Activated T-helper 9 cell treated with anti-CD3 and anti-CD28 coated beads, Interleukin-2, amount 50 U/mL, for 16 hours (primary cell): ENCODE measurements around the gene CAPN13.

Source experiments
- DNase-seq: peaks from one replicate; pipeline ENCODE4 v3.0.0-alpha.2; 2020; ENCODE audit warnings: low read depth

Gene CAPN13

GRCh38 chr2:30786923-30787685 lies 20.1 kb downstream of the CAPN13 start:
- DNase-seq = no peak

GRCh38 chr2:30784682-30785081 lies 22.6 kb downstream of the CAPN13 start:
- no peak for DNase-seq

- no peak for DNase-seq
These were observed 25.2 kb downstream of the CAPN13 start for GRCh38 chr2:30781961-30782533.

GRCh38 chr2:30781451-30781850 lies 25.8 kb downstream of the CAPN13 start:
- no peak for DNase-seq

GRCh38 chr2:30780776-30781330 lies 26.4 kb downstream of the CAPN13 start:
- no peak for DNase-seq

- no peak for DNase-seq
These were observed 28.6 kb downstream of the CAPN13 start for GRCh38 chr2:30778611-30779010.

- no peak for DNase-seq
These were observed 29.4 kb downstream of the CAPN13 start for GRCh38 chr2:30777661-30778505.

GRCh38 chr2:30776831-30777635 lies 30.2 kb downstream of the CAPN13 start:
- DNase-seq = no peak

- DNase-seq = no peak
These were observed 31.4 kb downstream of the CAPN13 start for GRCh38 chr2:30775833-30776232.

- no peak for DNase-seq
These were observed 35.1 kb downstream of the CAPN13 start for GRCh38 chr2:30772021-30772705.

GRCh38 chr2:30770816-30771576 lies 36.2 kb downstream of the CAPN13 start:
- DNase-seq = no peak

GRCh38 chr2:30769891-30770462 lies 37.3 kb downstream of the CAPN13 start:
- no peak for DNase-seq

GRCh38 chr2:30769481-30769780 lies 37.8 kb downstream of the CAPN13 start:
- DNase-seq = no peak

- DNase-seq = no peak
These were observed 38.4 kb downstream of the CAPN13 start for GRCh38 chr2:30768708-30769480.

- no peak for DNase-seq
These were observed 39.1 kb downstream of the CAPN13 start for GRCh38 chr2:30768036-30768686.

GRCh38 chr2:30766666-30767065 lies 40.6 kb downstream of the CAPN13 start:
- DNase-seq = no peak

GRCh38 chr2:30765876-30766470 lies 41.3 kb downstream of the CAPN13 start:
- DNase-seq = no peak

GRCh38 chr2:30765191-30765590 lies 42.1 kb downstream of the CAPN13 start:
- DNase-seq = no peak
